ENCODE measurements around the gene C2CD3.

Gene C2CD3

DNA sequence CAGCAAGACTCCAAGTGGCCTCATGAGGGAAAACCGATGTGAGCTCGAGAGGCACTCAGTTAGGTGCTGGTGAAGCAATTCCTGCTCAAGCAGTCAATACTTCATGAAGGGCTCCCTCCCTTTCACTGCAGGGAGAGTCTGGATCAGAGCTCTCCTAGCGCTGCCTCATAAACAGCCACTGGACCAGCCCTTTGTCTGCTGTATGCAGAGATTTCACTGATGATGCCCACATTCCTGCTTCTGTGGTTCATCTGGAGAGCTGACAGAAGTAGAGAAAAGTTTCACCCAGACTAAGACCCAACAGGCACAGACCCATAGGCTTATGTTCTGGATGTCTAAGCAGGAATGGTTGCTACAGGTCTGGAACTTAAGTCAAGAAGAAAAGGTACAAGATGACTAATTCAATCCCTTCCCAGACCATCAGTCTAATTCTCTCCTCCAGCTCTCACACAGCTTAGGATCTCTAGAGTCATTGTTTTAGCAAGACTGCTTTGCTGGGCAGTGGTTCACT, 192.2 kb downstream of the C2CD3 start:
- DNase-seq (ENCODE audit: low spot score) = peak; percentile 26

- DNase-seq (ENCODE audit: low spot score) = no peak
Observed at GRCh38 chr11:73977856-73978519, 192.8 kb downstream of the C2CD3 start.

GRCh38 chr11:73976451-73977151, 194.2 kb downstream of the C2CD3 start:
- no peak for DNase-seq (ENCODE audit: low spot score)

DNA sequence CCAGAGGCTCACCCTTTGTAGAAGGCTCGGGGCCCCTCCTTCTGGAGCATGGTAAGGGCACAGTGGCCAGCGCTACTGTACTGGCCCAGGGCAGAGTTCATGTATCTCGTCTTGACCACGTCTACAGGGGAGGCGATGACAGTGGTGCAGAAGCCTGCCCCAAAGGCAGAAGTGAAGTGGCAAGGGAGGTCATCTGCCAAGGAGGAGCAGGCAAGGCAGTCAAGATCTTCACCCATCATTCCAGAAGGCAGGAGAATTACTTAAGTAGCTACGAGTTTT, 195.4 kb downstream of the C2CD3 start:
- DNase-seq (ENCODE audit: low spot score) = no peak

DNA sequence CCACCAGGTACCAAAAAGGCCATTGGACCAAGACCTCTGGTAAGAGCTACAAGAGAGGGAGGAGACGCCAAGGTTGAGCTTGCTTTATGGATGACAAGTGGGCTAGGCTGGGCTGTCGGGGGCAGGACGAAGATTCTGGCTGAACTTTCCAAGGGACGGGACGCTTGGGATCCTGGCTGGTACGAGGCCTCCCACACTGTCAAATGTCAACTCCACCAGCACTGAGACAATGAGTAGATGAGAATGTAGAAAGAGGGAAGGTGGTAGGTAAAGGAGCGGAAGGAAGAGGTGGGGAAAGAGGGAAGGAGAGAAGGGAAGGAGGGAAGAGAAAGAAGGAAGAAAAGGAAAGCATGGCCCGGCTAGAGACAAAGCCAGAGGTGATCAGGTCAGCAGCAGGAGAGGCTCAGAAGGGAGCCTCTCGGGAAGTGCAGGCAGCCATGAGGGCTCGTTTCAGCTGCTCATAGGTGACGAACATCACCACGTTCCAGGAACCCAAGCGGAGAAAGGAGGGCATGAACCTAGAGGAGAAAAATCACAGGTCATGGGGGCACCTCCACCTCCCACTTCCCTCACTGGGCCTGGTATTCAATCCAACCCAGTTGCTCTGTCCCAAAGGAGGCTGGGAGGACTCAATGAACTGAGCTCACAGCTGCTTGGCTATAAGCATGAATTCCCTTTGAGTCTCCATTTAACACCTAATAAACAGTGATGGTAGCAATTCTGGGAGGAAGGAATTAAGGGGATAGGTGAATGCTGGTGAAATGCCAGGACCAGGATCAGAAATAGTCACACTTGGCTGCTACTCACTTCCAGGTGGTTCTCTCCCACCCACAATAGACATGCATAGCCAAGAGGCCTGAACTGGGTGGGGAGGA, 196.0 kb downstream of the C2CD3 start:
- no peak for DNase-seq (ENCODE audit: low spot score)

DNA sequence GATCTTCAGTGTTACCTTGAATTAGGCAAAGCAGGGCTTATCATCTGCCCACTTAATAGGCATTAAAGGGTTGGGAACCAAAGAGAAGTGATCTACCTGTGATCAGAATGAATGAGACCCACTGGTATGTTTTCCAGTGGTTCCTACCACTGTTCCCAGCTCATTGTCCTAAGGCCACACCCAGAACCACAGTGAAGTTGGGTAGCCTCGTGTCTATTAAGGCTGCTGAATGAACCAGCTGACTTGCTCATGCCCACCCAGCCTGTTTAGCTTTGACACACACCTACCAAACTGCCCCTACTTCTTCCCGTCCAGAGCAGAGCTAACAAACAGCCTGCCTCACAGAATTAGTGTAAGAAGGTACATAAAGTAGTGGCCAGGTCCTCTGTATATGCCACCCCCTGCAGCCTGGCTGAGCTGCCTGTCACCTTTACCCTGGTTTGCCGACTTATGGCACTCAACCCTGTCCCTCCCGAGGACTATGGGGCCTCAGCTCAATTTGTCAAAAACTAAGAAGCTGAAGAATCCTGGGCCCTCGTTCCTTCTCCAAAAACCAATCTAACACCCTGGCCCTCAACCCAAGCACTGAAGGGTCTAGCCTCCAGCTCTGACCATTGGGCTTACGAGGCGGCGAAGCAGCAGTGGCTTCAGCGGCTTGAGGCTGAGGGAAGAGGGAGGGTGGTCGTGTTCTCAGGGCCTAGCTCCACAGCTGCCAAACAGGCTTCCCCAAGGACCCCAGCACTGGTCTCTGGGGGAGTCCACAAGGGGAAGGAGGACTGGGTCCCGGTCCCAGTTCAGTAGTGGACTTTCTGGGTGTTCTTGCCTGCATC, 198.0 kb downstream of the C2CD3 start:
- DNase-seq (ENCODE audit: low spot score) = no peak

DNA sequence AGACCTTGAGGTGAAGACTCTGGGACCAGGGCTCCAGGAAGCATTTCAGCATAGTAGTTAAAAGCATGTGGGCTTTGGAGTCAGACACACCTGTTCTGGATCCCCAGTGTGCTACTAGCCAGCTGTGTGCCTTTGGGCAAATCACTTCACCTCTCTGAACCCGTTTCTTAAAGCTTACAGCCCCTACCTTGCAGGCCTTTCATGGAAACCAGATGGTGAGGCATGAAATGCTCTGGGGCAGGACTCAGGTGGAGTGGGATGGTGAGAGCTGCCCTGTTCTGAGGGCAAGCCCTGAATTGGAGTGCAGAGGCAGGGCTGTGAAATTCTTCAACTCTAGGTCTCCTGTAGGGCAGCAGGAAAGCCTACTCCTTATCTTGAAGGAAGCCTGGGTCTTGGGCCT, 198.6 kb downstream of the C2CD3 start:
- no peak for DNase-seq (ENCODE audit: low spot score)

GRCh38 chr11:73971175-73971719, 199.6 kb downstream of the C2CD3 start:
- no peak for DNase-seq (ENCODE audit: low spot score)

GRCh38 chr11:73969991-73970800, 200.6 kb downstream of the C2CD3 start:
- DNase-seq (ENCODE audit: low spot score) = no peak

DNA sequence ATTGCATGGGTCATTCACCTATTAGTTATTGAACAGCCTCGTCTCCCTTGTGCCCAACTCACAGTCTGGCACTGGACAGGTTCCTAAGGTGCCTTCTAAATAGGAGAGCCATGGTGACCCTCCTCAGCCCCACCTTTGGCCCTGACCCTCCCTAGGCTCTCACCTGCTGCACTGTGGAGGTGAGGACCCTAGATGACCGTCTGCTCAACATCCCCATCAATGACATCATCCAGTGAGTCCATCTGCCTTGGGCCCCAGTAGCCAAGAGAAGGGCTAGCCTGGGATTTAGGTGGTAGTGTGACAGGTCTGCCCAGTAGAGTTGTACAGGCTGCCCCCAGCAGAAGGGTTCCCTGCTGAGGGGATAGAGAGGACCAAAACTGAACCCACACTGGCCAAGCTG, 201.7 kb downstream of the C2CD3 start:
- no peak for DNase-seq (ENCODE audit: low spot score)

- no peak for DNase-seq (ENCODE audit: low spot score)
Observed at GRCh38 chr11:73968356-73968966, 202.3 kb downstream of the C2CD3 start.

DNA sequence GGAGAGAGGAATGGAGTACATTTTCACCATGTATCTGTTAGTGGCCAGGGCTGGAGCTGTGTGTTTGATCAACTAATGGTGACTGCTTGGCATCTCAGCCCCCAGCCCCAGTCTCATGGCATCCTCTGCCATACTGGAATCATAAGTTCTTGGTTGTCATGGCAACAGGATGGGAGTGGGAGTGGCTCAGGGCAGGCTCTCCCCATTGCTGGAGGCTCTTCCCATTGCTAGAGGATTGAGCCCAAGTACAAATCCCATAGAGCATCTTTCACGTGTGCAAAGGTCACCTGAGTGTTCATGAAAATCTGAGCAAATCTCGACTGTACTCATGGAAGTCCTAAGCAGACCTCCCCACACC, 205.1 kb downstream of the C2CD3 start:
- no peak for DNase-seq (ENCODE audit: low spot score)

GRCh38 chr11:73965076-73965763, 205.6 kb downstream of the C2CD3 start:
- peak; percentile 31 for DNase-seq (ENCODE audit: low spot score)

DNA sequence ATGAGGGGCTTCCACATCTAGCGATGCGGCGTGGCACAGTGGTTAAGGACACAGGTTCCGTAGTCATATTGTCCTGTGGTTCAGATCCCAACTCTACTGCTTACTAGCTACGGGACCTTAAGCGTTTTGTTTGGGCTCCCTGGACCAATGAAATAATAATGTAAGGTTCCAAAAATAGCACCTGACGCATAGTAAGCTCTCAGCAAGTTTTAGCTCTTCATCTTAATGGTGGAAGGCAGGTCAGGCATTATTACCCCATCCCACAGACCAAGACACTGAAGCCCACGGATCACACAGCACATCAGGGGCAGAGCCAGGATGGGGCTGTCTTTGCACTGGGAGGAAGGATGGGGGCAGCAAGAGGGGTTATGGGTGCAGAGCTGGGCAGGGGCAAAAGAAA, 206.9 kb downstream of the C2CD3 start:
- no peak for DNase-seq (ENCODE audit: low spot score)
